ENCODE measurements around the gene CSNK1A1L.

CSNK1A1L gene

GRCh38 chr13:37106642-37107041 lies 1.2 kb upstream of the CSNK1A1L start:
- no peak for DNase-seq (ENCODE audit: low spot score)
- in situ Hi-C loops (cut with MboI; ENCODE audit: low sequenced_read_pairs, unreplicated experiment), result loop anchor here (25.0 kb wide), 1 partner anchor 481 kb away; the partner anchor contains the start of gene POSTN
- TF ChIP-seq, protein P1, sequence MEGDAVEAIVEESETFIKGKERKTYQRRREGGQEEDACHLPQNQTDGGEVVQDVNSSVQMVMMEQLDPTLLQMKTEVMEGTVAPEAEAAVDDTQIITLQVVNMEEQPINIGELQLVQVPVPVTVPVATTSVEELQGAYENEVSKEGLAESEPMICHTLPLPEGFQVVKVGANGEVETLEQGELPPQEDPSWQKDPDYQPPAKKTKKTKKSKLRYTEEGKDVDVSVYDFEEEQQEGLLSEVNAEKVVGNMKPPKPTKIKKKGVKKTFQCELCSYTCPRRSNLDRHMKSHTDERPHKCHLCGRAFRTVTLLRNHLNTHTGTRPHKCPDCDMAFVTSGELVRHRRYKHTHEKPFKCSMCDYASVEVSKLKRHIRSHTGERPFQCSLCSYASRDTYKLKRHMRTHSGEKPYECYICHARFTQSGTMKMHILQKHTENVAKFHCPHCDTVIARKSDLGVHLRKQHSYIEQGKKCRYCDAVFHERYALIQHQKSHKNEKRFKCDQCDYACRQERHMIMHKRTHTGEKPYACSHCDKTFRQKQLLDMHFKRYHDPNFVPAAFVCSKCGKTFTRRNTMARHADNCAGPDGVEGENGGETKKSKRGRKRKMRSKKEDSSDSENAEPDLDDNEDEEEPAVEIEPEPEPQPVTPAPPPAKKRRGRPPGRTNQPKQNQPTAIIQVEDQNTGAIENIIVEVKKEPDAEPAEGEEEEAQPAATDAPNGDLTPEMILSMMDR (IDR thresholded peaks at IDR 0.05; ENCODE audit: borderline replicate concordance, control extremely low read depth, extremely low read depth, insufficient read depth, missing control alignments), result no peak

GRCh38 chr13:37102896-37103295 lies 2.6 kb downstream of the CSNK1A1L start:
- DNase-seq (ENCODE audit: low spot score), result no peak
- in situ Hi-C loops (cut with MboI; ENCODE audit: low sequenced_read_pairs, unreplicated experiment), result loop anchor here (25.0 kb wide), 1 partner anchor 484 kb away; the partner anchor contains the start of gene POSTN
- TF ChIP-seq, protein P1 (IDR thresholded peaks at IDR 0.05; ENCODE audit: borderline replicate concordance, control extremely low read depth, extremely low read depth, insufficient read depth, missing control alignments), result no peak

- no peak for DNase-seq (ENCODE audit: low spot score)
- TF ChIP-seq, protein P1 (IDR thresholded peaks at IDR 0.05; ENCODE audit: borderline replicate concordance, control extremely low read depth, extremely low read depth, insufficient read depth, missing control alignments), result no peak
- in situ Hi-C loops (cut with MboI; ENCODE audit: low sequenced_read_pairs, unreplicated experiment), result loop anchor here (25.0 kb wide), 1 partner anchor 486 kb away; the partner anchor contains the start of gene POSTN
Measured at GRCh38 chr13:37101201-37101600, 4.3 kb downstream of the CSNK1A1L start.

GRCh38 chr13:37100731-37101130 lies 4.7 kb downstream of the CSNK1A1L start:
- in situ Hi-C loops (cut with MboI; ENCODE audit: low sequenced_read_pairs, unreplicated experiment), result loop anchor here (25.0 kb wide), 1 partner anchor 487 kb away; the partner anchor contains the start of gene POSTN
- TF ChIP-seq, protein P1 (IDR thresholded peaks at IDR 0.05; ENCODE audit: borderline replicate concordance, control extremely low read depth, extremely low read depth, insufficient read depth, missing control alignments), result no peak
- no peak for DNase-seq (ENCODE audit: low spot score)

- DNase-seq (ENCODE audit: low spot score), result no peak
- TF ChIP-seq, protein P1 (IDR thresholded peaks at IDR 0.05; ENCODE audit: borderline replicate concordance, control extremely low read depth, extremely low read depth, insufficient read depth, missing control alignments), result no peak
- in situ Hi-C loops (cut with MboI; ENCODE audit: low sequenced_read_pairs, unreplicated experiment), result no loop called here
Measured at GRCh38 chr13:37097076-37097475, 8.4 kb downstream of the CSNK1A1L start.

GRCh38 chr13:37094840-37095239 lies 10.6 kb downstream of the CSNK1A1L start:
- in situ Hi-C loops (cut with MboI; ENCODE audit: low sequenced_read_pairs, unreplicated experiment), result no loop called here
- TF ChIP-seq, protein P1 (IDR thresholded peaks at IDR 0.05; ENCODE audit: borderline replicate concordance, control extremely low read depth, extremely low read depth, insufficient read depth, missing control alignments), result no peak
- DNase-seq (ENCODE audit: low spot score), result no peak

Data from GM13976 (cell line).